ENCODE results near the gene ENPP7. TPM values are rescaled to one million over a fixed set of nuclear protein-coding genes. Genes with fewer than 3 reads are reported as not detected.

Gene ENPP7
- total RNA-seq, 2 donors from 2014 or later: not detected

DNA sequence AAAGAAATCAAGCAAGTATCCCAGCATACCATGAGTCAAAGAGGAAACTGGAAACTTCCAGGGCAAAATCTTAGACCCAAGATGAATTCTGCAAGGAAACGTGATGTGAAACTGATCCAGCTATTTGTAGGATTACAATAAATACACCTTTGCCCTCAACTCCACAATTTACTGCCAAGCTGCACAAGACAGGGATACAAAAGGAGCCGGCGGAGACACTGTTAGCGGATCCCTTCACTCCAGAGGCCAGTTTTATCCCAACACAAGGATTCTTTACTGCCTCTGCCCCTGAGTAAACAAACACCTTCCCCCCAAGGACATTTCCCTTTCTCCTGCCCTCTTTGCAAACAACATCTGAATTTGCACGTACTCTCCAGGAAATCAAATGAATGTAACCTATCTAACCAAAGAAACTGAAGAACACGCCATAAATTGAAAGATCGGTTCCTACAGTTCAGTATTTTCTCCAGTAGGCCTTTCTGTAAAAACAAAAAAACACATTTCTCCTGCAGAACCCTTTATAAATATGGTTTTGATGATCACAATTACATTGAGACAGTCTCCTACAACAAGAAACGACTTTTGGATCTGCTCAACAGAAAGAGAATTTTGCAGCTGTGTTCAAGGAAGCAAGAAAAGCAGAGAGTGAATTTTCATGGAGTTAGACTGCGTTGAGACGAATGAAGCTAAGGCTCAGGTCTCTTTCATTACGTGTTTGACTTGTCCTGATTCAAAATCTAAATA is 45.8 kb downstream of the ENPP7 start:
- DNase-seq: no peak
- Mint-ChIP-seq H3K36me3 (ENCODE audit: low read depth) (no peaks in the 10 kb centered on the region), H3K4me1 (peaks cover 15% of the 10 kb centered on the region), H3K27ac (no peak overlapping the region), H3K4me3 (peak overlapping the region; percentile 65), H3K27me3 (peaks cover 80% of the 10 kb centered on the region)
- no peaks in the 10 kb centered on the region for H3K9me3 ChIP-seq (ENCODE audit: control insufficient read depth, low read length, poor library complexity, severe bottlenecking)
- ATAC-seq: no peak

DNA sequence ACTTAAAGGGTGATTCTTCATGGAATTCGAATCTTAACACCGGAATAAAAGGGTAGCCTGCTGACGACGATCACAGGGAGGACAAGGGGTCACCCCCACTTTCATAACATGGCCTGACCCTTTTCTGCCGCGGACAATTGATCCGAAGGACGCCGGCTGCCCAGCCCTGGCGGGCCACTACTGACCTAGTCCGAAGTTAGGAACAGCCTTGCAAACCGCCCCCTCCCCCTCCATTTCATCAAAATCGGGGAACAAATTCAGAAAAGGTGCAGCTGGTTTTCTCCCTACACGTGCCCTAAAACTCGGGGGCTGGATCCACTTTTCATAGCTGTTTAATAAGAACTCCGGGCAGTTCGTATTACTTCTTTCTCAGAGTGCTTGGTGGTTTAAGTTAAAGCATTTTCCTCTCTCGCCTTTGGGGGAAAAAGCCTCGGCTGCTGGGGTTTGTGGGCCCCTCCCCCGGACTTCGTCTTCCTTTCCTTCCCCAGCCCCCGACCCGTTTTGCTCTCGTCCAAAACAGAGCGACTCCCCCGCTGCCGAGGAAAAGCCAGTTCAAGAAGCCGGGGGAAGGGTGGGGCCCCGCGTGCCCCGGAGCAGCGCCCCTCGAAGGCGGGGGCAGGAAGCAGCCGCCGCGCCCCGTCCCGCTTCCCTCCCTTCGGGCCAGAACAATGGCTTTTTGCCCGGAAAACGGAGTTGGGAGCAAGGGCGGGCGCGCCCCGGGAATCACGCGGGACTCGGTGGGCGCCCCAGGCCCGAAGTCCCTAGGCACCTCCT is 46.6 kb downstream of the ENPP7 start:
- H3K4me3 Mint-ChIP-seq: peak overlapping the region; percentile 65
- peaks cover 83% of the 10 kb centered on the region for H3K27me3 Mint-ChIP-seq
- ATAC-seq (peak; percentile 32), DNase-seq (no peak)
- no peaks in the 10 kb centered on the region for H3K36me3 Mint-ChIP-seq (ENCODE audit: low read depth)
- no peak overlapping the region for H3K27ac Mint-ChIP-seq
- H3K4me1 Mint-ChIP-seq: peaks cover 15% of the 10 kb centered on the region
- H3K9me3 ChIP-seq (ENCODE audit: control insufficient read depth, low read length, poor library complexity, severe bottlenecking): no peaks in the 10 kb centered on the region

DNA sequence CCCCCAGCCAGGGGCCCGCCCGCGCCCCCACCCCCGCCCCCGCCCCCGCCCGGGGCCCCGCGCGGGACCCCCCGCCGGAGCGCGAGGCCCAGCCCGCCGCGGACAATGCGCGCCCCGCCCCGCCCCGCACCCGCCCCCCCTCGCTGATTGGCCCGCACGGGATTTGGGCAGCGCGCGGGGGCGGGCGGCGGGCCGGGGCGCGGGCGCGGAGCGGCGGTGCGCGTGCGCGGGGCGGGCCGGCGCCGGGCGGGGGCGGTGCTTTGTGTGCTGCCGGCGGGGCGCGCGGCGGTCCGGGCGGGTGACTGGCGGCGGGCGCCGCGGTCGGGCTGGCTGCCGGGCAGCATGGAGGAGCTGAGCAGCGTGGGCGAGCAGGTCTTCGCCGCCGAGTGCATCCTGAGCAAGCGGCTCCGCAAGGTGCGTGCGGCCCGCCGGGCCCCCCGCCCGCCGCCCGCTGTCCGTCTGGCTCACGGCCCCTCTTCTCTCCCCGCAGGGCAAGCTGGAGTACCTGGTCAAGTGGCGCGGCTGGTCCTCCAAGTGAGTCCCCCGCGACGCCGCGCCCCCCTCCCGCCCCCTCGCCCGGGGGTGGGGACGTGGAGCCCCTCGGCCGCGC is 47.3 kb downstream of the ENPP7 start, which contains the start of gene CBX2:
Gene CBX2, plus strand, starts transcription at position 255 of the 610 bp plus-strand sequence. Its CDS starts 88 bp downstream, at position 343.
- Mint-ChIP-seq H3K36me3 (ENCODE audit: low read depth) (no peaks in the 10 kb centered on the region), H3K4me1 (peaks cover 15% of the 10 kb centered on the region), H3K27ac (peak within 1 kb of the TSS; percentile 45), H3K4me3 (peak within 1 kb of the TSS; percentile 90), H3K27me3 (peaks cover 85% of the 10 kb centered on the region)
- ATAC-seq (peak; percentile 93), DNase-seq (peak; percentile 72 to 86 (median 80))
- H3K9me3 ChIP-seq (ENCODE audit: control insufficient read depth, low read length, poor library complexity, severe bottlenecking): no peaks in the 10 kb centered on the region

DNA sequence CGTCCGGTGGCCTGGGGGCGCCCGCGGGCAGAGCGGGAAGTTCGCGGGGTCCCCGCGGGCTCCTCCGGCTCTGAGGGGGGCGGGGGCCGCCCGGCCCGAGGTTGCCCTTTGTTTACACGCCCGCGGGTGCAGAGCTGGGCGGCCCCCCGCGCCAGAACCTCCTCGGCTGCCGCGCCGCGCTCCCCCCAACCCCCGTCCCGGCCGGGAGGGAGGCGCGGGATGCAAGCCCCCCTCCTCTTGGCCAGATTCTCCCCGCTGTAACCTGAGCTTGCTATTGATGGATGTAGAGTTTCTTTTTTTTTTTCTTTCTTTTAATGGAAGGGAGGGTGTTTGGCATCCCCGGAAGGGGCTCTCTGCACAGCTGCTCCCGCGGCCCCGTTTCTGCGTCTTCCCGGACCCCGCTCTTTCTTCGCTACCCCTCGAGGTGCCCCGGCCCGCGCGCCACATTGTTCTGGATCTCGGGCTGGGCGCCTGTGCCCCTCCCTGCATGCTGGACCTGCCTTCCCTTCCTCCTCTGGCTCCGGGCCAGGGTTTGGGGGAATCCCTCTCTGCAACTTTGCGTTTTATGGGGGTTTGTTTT is 47.9 kb downstream of the ENPP7 start:
- Mint-ChIP-seq H3K27ac (peak overlapping the region; percentile 45), H3K4me1 (peaks cover 15% of the 10 kb centered on the region)
- DNase-seq: no peak

DNA sequence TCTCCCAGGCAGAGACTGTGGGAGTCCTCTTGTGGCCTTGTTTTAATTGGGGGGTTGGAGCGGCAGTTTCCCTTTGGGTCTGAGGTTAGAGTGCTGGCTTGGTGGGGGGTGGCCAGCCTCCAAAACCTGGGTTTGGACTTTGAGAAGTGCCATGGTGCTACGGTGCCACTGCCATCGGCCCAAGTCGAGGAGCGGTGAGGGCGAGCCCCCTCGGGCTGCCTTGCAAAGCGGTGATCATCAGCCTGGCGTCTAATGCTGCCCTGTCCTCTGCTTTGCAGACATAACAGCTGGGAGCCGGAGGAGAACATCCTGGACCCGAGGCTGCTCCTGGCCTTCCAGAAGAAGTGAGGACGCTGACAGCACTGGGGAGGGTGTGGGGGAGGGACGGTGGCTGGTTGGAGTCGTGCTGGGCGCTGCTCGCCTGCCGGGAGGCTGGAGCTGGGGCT is 48.4 kb downstream of the ENPP7 start:
- Mint-ChIP-seq H3K36me3 (ENCODE audit: low read depth) (no peaks in the 10 kb centered on the region), H3K4me1 (peaks cover 15% of the 10 kb centered on the region), H3K27me3 (peaks cover 78% of the 10 kb centered on the region), H3K27ac (peak overlapping the region; percentile 45), H3K4me3 (peak overlapping the region; percentile 90)
- DNase-seq: no peak
- H3K9me3 ChIP-seq (ENCODE audit: control insufficient read depth, low read length, poor library complexity, severe bottlenecking): no peaks in the 10 kb centered on the region
- ATAC-seq: no peak

More for the DNA sequence above, 47.9 kb downstream of the ENPP7 start:
- H3K4me3 Mint-ChIP-seq: peak overlapping the region; percentile 90
- no peak for ATAC-seq
- H3K27me3 Mint-ChIP-seq: peaks cover 83% of the 10 kb centered on the region
- H3K36me3 Mint-ChIP-seq (ENCODE audit: low read depth): no peaks in the 10 kb centered on the region
- no peaks in the 10 kb centered on the region for H3K9me3 ChIP-seq (ENCODE audit: control insufficient read depth, low read length, poor library complexity, severe bottlenecking)

DNA sequence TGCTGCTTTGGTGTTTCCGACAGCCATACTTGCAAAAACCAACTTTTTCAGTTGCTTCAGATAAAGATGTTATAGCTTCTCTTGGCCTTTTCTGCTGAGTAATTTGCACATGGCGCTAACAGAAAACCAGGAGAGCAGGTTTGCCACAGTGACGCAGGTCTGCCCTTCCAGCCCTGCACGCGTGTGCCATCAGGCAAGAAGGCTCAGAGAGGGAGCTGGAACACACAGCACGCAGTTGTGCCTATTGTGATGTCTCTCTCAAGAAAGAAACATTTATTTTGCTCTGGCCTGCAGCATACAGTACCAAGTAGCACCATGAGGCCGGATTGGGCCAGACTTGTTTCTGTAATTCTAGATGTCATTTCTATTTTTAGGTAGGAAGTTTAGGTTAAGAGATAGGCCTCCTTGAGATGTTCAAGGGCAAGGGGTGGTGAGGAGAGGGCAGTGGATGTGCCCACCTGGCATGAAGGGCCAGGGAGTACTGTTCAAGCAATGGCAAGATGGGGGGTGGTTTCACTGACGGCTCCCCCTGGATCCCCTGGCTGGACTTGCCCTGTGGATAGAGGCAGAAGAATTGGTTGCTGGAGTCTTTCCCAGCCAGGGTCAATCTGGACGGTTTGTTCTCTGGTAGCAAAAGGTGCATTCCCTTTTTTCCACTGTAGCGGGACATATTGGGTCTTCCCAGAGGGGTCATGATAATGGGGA is 49.1 kb downstream of the ENPP7 start:
- ATAC-seq (no peak), DNase-seq (no peak)
- Mint-ChIP-seq H3K27me3 (peaks cover 71% of the 10 kb centered on the region), H3K27ac (no peak overlapping the region), H3K4me3 (peak overlapping the region; percentile 25), H3K4me1 (peaks cover 15% of the 10 kb centered on the region), H3K36me3 (ENCODE audit: low read depth) (no peaks in the 10 kb centered on the region)
- no peaks in the 10 kb centered on the region for H3K9me3 ChIP-seq (ENCODE audit: control insufficient read depth, low read length, poor library complexity, severe bottlenecking)

DNA sequence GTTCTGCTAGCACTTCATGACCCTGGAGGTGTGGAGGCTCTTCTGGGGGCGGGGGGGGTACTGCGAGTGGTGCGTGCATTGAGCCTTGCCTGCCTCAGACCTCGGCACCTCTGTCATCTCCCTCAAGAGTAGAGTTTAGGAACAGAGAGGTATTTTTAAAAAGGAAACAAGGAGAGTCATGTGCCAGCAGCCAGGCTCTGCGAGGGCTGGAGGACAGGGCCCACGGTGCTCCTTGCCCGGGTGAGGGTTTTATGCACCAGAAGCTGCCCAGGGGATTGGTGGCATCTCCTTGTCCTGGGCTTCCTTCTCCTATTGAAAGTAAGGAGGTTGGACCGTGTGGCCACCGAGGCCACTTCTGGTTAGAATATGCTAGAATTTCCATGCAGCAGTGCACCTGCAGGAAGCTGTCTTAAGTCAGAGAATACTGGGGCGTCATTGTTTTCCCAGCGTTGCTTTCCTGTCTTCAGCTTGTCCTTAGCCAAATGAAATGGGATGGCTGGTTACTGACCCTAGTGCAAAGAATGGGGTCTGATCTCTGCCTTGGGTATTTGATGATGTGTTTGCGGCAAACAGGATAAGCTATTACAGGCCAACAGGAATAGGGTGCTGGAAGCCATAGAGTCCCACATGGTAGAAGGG is 50.4 kb downstream of the ENPP7 start:
- Mint-ChIP-seq H3K27ac (no peak overlapping the region), H3K36me3 (ENCODE audit: low read depth) (no peaks in the 10 kb centered on the region), H3K4me1 (peaks cover 15% of the 10 kb centered on the region), H3K4me3 (no peak overlapping the region), H3K27me3 (peaks cover 59% of the 10 kb centered on the region)
- ATAC-seq (no peak), DNase-seq (no peak)
- no peaks in the 10 kb centered on the region for H3K9me3 ChIP-seq (ENCODE audit: control insufficient read depth, low read length, poor library complexity, severe bottlenecking)

DNA sequence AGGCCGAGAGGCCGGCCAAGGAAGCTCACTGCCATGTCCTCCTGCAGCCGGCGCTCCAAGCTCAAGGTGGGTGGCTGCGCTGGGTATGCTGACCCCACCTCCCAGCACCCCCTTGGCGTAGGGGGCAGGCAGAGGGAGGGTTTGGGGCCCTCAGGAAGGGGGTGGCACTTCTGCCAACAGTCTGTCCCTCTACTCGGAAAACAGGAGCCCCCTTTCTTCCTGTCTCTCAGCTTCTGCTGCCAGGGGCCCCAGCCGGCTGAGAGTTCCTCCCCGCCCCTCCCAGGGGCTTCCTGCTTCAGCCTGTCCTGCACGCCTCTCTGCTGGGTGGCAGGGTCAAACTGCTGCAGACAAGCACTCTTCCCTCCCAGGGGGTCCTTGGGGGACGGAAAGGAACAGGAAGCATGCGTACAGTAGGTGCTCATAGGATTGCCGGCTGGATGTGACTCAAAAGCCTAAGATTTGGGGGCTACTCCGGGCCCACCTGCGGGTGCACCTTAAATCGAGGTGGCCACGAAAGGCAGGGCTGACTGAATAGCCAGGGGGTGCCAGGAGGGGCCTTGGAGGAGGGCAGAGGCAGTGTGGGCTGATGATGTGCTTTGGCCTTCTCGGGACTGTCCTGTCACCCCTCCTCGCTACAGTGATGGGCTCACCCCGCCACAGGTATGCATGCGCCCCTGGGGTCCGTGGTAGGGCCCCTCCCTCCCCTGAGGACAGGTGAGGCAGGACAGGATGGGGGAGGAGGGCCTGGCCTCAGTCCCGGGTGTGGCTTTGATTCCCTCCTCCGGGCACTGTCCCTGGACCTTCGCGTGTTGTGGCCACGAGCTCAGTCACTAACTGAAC is 51.2 kb downstream of the ENPP7 start:
- Mint-ChIP-seq H3K4me3 (no peak overlapping the region), H3K36me3 (ENCODE audit: low read depth) (no peaks in the 10 kb centered on the region), H3K27ac (no peak overlapping the region), H3K4me1 (peaks cover 9% of the 10 kb centered on the region), H3K27me3 (peaks cover 59% of the 10 kb centered on the region)
- DNase-seq (no peak), ATAC-seq (no peak)
- H3K9me3 ChIP-seq (ENCODE audit: control insufficient read depth, low read length, poor library complexity, severe bottlenecking): no peaks in the 10 kb centered on the region

DNA sequence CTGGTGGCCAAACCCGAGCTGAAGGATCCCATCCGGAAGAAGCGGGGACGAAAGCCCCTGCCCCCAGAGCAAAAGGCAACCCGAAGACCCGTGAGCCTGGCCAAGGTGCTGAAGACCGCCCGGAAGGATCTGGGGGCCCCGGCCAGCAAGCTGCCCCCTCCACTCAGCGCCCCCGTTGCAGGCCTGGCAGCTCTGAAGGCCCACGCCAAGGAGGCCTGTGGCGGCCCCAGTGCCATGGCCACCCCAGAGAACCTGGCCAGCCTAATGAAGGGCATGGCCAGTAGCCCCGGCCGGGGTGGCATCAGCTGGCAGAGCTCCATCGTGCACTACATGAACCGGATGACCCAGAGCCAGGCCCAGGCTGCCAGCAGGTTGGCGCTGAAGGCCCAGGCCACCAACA is 53.1 kb downstream of the ENPP7 start:
- peaks cover 74% of the 10 kb centered on the region for H3K27me3 Mint-ChIP-seq
- H3K27ac Mint-ChIP-seq: no peak overlapping the region

DNA sequence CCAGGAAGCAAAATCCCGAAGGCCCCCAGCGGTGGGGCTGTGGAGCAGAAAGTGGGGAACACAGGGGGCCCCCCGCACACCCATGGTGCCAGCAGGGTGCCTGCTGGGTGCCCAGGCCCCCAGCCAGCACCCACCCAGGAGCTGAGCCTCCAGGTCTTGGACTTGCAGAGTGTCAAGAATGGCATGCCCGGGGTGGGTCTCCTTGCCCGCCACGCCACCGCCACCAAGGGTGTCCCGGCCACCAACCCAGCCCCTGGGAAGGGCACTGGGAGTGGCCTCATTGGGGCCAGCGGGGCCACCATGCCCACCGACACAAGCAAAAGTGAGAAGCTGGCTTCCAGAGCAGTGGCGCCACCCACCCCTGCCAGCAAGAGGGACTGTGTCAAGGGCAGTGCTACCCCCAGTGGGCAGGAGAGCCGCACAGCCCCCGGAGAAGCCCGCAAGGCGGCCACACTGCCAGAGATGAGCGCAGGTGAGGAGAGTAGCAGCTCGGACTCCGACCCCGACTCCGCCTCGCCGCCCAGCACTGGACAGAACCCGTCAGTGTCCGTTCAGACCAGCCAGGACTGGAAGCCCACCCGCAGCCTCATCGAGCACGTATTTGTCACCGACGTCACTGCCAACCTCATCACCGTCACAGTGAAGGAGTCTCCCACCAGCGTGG is 53.7 kb downstream of the ENPP7 start:
- Mint-ChIP-seq H3K27me3 (peaks cover 74% of the 10 kb centered on the region), H3K27ac (no peak overlapping the region), H3K36me3 (ENCODE audit: low read depth) (no peaks in the 10 kb centered on the region), H3K4me3 (no peak overlapping the region), H3K4me1 (peaks cover 7% of the 10 kb centered on the region)
- ATAC-seq (no peak), DNase-seq (no peak)
- H3K9me3 ChIP-seq (ENCODE audit: control insufficient read depth, low read length, poor library complexity, severe bottlenecking): no peaks in the 10 kb centered on the region

More for the DNA sequence above, 53.1 kb downstream of the ENPP7 start:
- DNase-seq (no peak), ATAC-seq (no peak)
- Mint-ChIP-seq H3K4me3 (no peak overlapping the region), H3K36me3 (ENCODE audit: low read depth) (no peaks in the 10 kb centered on the region), H3K4me1 (peaks cover 5% of the 10 kb centered on the region)
- H3K9me3 ChIP-seq (ENCODE audit: control insufficient read depth, low read length, poor library complexity, severe bottlenecking): no peaks in the 10 kb centered on the region
